ENCODE data around the gene WSB1. TPM values are rescaled to one million over a fixed set of nuclear protein-coding genes. Genes with fewer than 3 reads are reported as not detected.

Gene WSB1
- total RNA-seq, 4 donors from 2014 or later: 89.2 to 218 (median 168) TPM

GRCh38 chr17:27257031-27257357 lies 36.9 kb upstream of the WSB1 start:
- Histone ChIP-seq H3K27me3 (no peaks in the 10 kb centered on the region), H3K4me1 (peaks cover 6 to 16% of the 10 kb centered on the region in 2 donors), H3K4me3 (replicated peaks in 1 of 3) (no peak overlapping the region), H3K9me3 (no peaks in the 10 kb centered on the region), H3K27ac (peak overlapping the region in 1 of 3 donors; percentile 48), H3K36me3 (no peaks in the 10 kb centered on the region)
- intact Hi-C loops (cut with DNase I): no loop called here
- TF ChIP-seq CTCF (IDR thresholded peaks at IDR 0.05) (no peak), POLR2A (IDR thresholded peaks at IDR 0.05) (no peak)
- 40 to 52% methylated on average over 4 of the region's 4 CpGs for WGBS, 2 donors
- DNase-seq: peak; percentile 38 to 65

- TF ChIP-seq CTCF (IDR thresholded peaks at IDR 0.05) (no peak), POLR2A (IDR thresholded peaks at IDR 0.05) (no peak)
- 91 to 95% methylated on average over 4 of the region's 4 CpGs for WGBS, 2 donors
- H3K36me3 ChIP-seq: no peaks in the 10 kb centered on the region
- H3K27ac ChIP-seq: no peak overlapping the region
- H3K4me1 ChIP-seq: peaks cover 6 to 16% of the 10 kb centered on the region in 2 donors
- no peak for DNase-seq
- H3K4me3 ChIP-seq (replicated peaks in 1 of 3): no peak overlapping the region
- intact Hi-C loops (cut with DNase I): no loop called here
- no peaks in the 10 kb centered on the region for H3K9me3 ChIP-seq
- no peaks in the 10 kb centered on the region for H3K27me3 ChIP-seq
Observed at GRCh38 chr17:27259356-27259755, 34.6 kb upstream of the WSB1 start.

GRCh38 chr17:27263386-27263785 lies 30.5 kb upstream of the WSB1 start:
- Histone ChIP-seq H3K4me1 (no peaks in the 10 kb centered on the region), H3K4me3 (replicated peaks in 1 of 3) (no peak overlapping the region), H3K36me3 (no peaks in the 10 kb centered on the region), H3K9me3 (no peaks in the 10 kb centered on the region), H3K27ac (no peak overlapping the region), H3K27me3 (no peaks in the 10 kb centered on the region)
- no peak for TF ChIP-seq CTCF (IDR thresholded peaks at IDR 0.05)
- no peak for TF ChIP-seq POLR2A (IDR thresholded peaks at IDR 0.05)
- 79 to 80% methylated on average over 5 of the region's 5 CpGs for WGBS, 2 donors
- intact Hi-C loops (cut with DNase I): no loop called here
- DNase-seq: no peak

- Histone ChIP-seq H3K4me1 (no peaks in the 10 kb centered on the region), H3K36me3 (no peaks in the 10 kb centered on the region), H3K4me3 (replicated peaks in 1 of 3) (no peak overlapping the region), H3K9me3 (no peaks in the 10 kb centered on the region), H3K27me3 (no peaks in the 10 kb centered on the region), H3K27ac (no peak overlapping the region)
- WGBS, 2 donors: 92% methylated on average over 11 of the region's 11 CpGs
- intact Hi-C loops (cut with DNase I): no loop called here
- DNase-seq: no peak
- TF ChIP-seq POLR2A (IDR thresholded peaks at IDR 0.05) (no peak), CTCF (IDR thresholded peaks at IDR 0.05) (no peak)
Observed at GRCh38 chr17:27264068-27264812, 29.7 kb upstream of the WSB1 start.

- Histone ChIP-seq H3K9me3 (no peaks in the 10 kb centered on the region), H3K36me3 (no peaks in the 10 kb centered on the region), H3K27me3 (no peaks in the 10 kb centered on the region), H3K4me3 (replicated peaks in 1 of 3) (no peak overlapping the region), H3K27ac (no peak overlapping the region), H3K4me1 (no peaks in the 10 kb centered on the region)
- TF ChIP-seq POLR2A (IDR thresholded peaks at IDR 0.05) (no peak), CTCF (IDR thresholded peaks at IDR 0.05) (no peak)
- intact Hi-C loops (cut with DNase I): no loop called here
- 0 to 2% methylated on average over 1 of the region's 1 CpG for WGBS, 2 donors
- no peak for DNase-seq
Observed at GRCh38 chr17:27265333-27265732, 28.6 kb upstream of the WSB1 start.
